ENCODE data around the gene CDHR5.

CDHR5 gene

DNA sequence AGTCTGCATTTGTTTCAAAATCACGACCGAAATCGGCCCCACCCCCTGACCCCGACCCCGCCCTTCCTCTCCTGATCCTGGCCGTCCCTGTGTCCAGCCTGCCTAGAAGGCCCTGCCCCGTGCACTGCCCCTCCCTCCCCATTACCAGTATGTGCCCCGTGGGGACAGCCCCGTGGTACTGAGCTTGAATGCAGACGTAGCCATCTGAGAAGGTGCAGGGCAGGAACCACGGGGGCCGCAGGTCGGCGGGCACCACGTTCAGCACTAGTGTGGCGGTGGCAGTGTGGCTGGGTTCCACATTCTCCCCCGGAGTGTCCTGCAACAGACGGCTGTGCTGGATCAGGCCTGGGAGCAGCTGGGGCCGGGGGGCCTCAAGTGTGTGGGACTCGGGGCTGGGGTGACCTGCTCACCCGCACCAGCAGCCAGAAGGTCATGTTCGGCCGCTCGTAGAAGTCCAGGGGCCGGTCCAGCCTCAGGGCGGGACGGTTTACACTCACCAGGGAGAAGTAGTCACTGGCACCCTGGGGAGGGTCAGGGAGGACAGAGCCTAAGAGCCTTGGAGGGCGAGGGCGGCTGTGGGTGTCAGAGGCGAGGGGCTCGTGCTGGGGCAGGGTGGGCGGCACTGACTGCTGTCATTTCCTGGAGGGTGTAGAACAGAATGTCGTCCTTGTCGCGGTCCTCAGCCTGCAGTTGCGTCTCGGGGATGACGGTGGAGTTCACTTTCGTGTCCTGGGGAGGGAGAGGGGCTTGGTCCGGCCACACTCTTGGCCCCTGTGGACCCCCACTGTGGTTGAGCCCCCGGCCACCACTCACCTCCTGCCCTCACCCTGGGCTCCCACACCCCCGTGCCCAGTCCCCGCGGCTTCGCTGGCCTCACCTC, 3.6 kb downstream of the CDHR5 start:
- no peak for DNase-seq

DNA sequence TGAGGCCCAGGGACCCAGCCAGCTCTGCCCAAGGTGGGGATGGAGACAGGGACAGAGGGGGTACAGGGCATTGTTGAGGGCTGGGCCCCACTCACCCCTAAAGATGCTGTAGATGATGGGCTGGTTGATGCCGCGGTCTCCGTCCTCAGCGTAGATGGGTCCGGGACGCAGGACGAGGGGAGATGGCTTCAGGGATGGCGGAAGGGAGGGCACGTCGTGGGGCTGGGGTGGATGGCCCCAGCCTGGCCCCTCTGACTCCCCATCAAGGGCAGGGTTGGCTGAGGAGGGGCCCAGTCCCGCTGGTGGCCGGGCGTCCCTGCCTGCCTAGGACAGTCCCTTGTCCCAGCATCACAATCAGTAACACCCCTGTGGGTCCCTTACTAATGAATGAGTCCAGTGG, 4.6 kb downstream of the CDHR5 start:
- DNase-seq, result no peak

DNA sequence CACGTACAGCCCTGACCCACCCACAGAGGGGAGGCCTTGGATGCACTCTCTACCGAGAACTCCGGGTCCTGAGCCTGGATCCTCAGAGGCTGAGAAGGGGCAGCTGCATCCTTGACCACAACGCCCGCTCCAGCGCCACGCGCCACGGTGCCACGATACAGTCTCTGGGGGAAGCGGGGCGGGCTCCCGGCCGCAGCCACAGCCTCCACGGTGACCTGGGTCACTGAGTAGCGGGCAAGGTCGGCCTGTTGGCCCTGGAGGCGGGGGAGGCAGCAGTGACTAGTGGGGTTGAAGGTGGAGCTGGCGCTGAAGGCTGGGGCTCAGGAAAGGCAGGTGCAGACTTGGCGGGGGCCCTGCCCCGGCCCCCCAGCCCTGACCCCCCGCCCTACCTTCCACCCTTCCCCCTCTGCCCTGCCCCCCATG, 5.1 kb downstream of the CDHR5 start:
- no peak for DNase-seq

DNA sequence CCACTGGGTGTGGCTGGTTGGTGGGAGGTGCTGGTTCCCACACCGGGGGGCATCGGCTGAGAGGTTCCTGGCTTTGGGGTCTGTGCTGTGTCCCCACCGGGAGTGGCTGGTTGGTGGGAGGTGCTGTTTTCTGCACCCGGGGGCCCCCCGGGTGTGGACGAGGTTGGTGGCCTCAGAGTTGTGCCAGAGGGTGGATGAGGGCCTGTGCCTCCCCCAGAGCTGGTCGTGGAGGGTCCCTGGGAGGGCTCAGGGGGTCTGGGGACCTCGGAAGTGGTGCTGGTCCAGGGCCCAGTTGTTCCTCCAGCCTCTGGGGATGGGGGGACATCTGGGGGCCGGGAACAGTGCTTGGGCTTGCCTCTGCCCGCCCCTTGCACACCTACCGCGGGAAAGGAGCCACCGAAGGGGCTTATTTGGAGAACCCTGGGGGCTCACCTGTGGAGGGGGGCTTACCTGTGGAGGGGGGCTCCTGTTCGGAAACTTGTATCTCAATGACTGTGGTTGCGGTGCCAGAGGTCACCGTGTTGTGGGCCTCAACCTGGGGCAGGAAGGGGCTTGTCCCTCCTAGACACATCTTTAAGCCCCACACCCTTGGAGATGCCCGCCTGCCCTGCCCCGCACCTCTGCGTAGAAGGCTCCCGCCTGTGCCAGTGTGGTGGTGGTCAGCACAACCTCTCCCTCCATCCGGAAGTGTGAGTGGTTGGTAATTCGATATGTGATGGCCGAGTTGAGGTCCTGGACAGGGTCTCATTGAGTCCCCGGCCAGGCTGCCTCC, 5.7 kb downstream of the CDHR5 start:
- DNase-seq, result no peak

DNA sequence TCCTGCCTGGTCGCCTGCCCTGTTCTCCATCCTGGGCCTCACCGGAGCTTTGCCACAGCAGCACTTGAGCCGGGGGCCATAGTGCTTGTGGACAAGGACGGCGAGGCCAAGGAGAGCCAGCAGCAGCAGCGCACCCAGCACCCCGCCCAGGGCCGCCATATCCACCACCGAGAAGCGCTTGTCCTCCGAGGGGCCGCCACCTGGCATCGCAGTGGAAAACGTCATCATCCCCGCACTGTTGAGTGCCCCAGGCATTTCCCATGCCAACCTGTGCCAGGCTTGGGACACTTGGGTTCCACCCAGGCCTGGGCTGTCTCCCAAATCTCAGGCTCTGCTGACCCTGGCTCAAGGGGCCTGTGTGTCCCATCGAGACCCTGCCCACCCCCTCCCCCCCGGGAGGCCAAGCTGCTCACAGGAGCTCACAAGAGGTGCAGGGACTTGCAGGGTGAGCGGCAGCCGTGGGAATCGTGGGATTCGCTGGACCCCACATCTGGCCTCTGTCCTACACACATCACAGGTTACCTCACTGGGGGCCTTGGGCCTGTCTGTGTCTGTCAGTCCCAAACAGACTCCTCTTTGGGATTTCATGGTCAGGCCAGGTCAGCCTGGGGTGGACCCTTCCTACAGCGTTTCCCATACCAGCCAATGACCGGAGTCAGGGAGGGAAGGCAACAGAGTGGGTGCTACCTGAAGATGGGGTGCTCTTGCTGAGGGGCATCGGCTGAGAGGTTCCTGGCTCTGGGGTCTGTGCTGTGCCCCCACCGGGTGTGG, 6.7 kb downstream of the CDHR5 start:
- no peak for DNase-seq

DNA sequence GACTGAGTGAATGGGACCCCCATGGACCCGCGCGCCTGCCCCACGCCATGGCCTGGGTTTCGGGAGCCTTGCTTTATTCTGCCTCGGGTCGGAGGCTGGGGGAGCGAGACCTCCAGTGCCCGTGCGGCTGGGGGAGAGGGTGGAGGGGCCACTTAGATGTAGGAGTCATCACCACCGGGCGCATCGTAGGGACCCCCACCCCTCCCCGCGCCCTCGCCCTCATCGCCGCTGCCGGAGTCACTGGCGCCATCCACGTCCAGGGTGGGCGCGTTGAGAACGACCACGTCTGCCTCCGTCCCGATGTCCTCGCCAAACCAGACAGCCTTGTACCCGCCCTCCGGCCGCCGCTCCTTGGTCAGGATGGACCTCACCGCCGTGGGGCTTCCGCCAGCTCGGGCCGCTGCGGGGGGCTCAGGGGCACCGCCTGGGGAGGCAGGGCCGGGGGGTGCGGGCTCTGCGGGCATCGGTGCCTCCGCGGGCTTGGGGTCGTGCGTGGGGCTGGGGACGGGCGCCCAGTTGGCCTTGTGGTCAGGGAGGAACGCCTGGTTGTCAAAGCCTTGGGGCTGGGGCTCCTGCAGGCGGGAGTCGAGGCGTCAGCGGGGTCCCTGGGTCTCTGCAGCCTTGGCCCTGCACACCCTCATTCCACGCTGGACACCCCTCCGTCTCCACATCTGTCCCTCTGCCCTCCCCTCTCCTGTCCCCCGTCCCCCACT, 7.4 kb downstream of the CDHR5 start:
- DNase-seq, result no peak

DNA sequence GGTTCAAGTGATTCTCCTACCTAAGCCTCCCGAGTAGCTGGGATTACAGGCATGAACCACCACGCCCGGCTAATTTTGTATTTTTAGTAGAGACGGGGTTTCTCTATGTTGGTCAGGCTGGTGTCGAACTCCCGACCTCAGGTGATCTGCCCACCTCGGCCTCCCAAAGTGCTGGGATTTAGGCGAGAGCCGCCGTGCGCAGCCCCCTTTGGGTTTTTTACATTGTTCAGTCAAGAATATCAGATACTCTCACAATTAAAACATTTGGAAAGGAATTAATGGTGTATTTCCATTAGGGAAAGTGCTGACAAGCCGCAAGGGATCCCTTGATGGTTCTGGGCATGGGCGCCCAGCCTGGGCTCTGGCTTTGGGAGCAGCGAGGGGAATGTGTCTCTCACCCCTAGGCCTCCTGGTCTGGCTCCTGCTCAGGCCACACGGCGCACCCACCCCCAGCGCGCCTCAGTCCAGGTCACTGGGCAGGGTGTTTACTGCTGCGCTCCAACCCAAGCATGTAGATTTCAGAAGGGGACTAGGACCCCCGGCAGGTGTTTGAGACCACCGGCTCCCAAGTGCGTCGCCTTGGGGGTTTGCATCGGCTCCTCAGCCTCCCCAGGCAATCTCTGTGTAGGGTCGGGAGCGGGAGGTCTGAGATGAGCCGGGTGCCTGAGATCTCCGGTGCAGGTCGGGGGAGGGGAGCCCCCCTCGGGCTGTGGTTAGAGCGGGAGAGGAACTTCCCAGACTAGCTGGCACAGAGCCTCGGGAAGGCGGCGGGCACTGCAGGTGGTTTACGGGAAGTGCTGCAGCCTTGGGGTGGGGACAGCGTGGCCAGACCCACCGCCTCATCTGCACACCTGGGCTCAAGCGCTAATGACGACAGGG, 8.2 kb downstream of the CDHR5 start:
- no peak for DNase-seq

DNA sequence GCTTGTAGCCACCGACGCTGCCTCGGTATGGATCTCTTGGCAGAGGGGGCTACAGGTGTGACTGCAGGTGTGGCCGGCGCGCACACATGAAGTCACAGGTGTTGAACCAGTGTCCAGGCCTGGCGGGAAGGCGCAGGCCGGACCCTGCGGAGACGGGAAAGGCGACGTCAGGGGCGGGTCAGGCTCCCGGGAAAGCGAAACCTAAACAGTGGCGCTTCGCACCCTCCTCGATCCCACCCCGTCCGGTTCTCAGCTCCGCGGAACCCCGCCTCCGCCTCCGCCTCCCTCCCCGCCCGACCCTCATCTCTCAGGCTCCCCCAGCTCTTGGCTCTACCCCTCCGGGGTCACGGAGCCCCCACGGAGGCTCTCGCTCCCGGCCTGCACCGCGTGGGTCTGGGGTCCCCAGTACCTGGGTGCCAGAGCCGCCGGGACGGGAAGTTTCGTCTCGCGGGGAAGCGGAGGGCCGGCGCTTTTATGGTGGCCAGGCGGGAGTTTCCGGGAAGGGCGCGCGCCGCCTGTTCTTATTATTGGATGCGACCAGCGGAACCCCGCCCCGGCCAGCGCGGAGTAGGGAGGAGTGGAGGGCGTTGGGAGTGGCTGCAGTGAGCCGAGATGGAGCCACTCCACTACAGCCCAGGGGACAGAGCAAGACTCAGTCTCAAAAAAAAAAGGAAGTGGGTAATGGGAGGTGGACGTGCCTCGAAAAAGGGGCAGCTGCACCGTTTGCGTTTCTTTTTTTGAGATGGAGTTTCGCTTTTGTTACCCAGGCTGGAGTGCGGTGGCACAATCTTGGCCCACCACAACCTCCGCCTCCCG, 9.0 kb downstream of the CDHR5 start, which contains the start of gene IRF7:
TSS of gene IRF7 (minus strand) at position 447 of the 816 bp plus-strand sequence. CDS start 586 bp downstream, outside the sequence.
- peak; percentile 91 for DNase-seq

DNA sequence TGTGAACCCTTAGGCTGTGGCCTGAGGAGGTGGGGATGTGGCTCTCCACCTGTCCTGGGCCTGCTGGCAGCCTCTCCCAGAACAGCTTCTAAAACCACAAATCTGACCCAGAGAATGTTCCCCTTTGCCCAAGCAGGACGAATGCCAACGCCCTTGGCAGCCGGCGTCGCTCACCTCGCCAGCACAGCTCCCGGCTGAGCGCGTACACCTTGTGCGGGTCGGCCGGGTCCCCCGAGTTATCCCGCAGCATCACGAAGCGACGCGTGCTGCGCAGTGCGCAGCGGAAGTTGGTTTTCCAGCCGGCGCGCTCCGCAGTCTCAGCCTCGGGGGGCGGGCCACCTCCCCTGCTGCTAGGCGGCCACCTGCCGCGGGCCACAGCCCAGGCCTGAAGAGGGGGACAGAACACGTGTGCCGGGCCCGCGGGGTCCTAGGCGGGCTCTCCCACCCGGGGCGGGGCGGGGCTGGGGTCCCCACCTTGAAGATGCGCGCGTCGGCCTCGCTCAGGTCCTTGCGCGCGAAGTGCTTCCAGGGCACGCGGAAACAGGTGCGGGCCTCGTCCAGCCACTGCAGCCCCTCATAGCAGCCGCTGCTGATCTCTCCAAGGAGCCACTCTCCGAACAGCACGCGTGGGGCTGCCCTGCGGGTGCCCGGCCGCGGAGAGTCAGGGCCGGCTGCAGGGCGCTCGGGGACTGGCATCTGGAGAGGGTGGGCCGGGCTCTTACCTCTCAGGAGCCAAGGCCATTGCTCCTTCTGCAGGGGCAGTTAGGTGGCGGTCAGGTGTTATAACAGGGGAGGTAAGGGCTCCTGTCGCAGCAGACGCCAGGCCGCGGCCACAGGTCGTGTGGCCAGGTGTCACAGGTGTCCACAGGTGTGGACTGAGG, 9.9 kb downstream of the CDHR5 start:
- peak; percentile 39 for DNase-seq

DNA sequence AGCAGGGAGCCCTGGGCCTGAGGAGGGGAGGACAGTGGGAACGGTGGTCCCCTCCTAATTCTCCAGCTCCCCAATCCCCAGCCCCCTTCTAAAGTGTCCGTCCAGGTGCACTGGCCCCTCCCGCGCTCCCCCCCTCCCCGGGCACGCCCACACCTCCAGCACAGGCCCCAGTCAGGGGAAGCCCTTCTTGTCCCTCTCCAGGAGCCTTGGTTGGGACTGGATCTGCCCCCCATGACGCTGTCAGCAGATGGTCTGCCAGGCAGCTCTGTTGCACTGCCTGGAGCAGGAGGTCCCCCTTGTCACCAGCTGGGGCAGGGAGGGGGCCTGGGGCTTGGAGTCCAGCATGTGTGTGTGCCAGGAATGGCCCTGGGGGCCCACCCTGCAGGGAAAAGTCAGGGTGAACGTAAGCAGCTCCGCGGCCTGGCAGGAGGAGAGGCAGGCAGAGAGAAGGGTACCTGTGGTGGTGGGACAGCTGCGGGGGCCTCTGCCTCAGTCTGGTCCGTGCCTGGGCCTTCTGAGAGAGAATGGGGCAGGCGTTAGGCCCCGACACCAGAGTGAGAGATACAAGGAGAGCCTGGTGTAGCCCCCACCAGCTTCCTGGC, 10.6 kb downstream of the CDHR5 start:
- DNase-seq, result no peak

DNA sequence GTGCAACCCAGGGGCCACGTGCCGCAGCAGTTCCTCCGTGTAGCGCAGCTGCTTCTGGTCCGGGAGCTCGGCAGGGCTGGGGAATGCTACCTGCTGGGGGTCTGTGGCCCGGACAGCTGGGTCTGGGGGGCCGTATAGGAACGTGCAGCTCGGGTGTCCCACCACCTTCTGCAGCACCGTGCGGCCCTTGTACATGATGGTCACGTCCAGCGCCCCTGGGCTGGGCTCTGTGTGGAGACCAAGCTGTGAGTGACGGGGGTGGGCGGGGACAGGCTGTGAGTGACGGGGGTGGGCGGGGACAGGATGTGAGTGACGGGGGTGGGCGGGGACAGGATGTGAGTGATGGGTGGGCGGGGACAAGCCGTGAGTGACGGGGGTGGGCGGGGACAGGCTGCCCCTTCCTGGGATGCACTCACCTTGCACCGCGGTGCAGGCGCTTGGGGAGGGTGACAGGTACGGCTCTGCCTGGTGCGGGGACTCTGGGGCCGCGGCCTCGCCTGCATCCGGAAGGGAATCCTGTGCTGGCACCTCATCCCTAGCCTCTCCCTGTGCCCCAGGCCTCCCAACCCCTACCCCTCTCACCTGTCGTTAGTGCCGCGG, 11.3 kb downstream of the CDHR5 start:
- DNase-seq, result peak; percentile 39

DNA sequence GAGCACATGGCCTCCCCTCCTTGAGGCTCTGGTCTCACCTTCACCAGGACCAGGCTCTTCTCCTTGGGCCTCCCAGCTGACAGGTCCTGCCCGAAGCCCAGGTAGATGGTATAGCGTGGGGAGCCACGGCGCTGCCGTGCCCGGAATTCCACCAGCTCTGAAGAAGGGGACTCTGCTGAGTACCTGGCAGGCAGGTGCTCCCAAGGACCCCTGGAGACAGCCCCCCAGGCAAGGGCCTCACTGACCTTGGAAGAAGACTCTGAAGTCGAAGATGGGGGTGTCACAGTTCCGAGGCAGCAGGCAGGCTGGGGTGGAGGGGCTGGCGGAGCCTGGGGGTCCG, 11.8 kb downstream of the CDHR5 start:
- DNase-seq, result peak; percentile 22

DNA sequence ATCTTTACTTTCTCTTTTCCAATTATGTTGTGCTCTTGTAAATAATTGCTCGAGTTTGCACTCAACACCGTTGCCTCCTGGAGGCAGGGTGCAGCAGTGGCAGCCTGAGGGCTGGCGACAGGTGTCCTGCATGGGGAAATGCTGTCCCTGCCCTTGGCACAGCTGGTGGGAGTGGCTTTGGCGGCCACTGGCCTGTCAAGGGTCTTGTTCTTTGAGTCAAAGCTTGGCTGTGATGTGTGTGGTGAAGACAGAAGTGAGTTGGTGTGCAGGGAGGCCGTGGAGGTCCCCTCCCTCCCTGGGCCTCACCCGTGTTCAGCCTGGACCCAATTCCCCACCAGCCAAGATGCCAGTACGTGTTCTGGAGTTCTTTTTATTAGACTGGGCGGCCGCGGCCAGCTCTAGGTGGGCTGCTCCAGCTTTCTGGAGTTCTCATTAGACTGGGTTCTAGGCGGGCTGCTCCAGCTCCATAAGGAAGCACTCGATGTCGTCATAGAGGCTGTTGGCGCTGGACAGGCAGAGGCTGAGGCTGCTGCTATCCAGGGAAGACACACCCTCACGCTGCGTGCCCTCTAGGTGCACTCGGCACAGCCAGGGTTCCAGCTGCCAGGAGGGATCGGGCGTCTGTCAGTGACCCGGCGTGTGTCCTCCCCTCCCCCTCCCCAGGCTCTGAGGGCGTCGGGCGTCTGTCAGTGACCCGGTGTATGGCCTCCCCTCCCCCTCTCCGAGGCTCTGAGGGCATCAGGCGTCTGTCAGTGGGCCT, 12.4 kb downstream of the CDHR5 start:
- DNase-seq, result peak; percentile 24

DNA sequence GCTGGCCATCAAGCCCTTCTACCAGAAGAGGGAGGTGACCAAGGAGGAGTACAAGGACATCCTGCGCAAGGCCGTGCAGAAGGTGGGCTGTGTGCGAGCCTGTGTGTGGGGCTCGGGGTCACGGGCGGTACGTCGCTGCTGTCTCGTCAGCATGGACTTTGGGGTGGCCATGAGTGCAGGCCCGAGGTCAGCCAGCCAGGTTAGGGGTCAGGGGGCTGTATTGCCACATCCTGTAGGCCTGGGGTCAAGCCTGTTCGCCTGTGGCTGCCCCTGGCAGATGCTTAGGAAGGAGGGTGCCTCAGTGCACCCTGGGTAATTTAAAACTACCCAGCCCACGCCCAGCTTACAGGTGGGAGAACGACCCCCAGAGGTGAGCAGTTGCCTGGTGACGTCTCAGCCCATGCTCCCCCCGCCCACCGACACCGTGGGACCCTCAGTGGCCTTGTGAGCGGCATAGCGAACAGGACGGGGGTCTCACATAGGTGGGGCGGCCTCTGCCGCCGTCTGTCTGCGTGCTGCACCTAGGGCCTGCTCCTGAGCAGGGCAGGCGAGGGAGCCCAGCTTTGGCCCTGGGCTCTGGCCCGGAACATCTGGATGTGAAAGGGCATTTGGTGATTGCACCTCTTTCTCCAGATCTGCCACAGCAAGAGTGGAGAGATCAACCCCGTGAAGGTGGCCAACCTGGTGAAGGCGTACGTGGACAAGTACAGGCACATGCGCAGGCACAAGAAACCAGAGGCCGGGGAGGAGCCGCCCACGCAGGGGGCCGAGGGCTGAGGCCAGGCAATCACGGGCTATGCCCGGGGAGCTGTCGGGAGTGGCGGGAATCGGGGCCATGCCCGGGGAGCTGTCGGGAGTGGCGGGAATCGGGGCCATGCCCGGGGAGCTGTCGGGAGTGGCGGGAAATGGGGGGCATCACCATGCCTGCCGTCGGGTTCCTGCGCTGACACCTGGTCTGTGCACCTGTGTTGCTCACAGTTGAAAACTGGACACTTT, 13.5 kb downstream of the CDHR5 start:
- no peak for DNase-seq

DNA sequence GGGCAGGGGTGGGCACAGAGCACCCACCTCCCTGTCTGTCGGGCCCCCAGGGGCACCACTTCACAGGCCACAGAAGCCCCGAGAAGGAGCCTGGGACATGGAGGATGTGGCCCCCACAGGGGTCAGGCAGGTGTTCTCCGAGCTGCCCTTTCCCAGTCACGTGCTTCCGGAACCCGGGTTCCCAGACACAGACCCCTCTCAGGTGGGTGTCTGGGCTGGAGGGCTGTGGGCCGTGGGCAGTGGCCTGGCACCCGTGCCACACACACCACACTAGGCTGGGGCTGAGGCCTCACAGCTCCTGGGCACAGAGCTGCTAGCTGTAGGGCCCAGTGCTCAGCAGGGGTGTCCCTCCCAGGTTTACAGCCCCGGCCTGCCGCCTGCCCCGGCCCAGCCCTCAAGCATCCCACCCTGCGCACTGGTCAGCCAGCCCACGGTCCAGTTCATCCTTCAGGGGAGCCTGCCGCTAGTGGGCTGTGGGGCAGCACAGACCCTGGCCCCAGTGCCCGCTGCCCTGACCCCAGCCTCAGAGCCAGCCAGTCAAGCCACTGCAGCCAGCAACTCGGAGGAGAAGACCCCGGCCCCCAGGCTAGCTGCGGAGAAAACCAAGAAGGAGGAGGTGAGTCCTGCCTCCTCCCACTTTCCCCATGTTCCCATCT, 14.5 kb downstream of the CDHR5 start:
- DNase-seq, result no peak

DNA sequence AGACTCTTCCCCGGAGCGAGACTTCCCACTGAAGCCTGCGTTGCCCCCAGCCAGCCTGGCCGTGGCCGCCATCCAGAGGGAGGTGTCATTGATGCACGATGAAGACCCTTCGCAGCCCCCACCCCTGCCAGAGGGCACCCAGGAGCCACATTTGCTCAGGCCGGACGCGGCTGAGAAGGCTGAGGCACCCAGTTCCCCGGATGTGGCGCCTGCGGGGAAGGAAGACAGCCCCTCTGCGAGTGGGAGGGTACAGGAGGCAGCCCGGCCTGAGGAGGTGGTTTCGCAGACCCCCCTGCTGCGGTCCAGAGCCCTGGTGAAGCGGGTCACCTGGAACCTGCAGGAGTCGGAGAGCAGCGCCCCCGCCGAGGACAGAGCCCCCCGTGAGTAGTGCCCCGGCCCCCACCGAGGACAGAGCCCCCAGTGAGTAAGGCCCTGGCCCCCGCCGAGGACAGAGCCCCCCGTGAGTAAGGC, 15.4 kb downstream of the CDHR5 start:
- DNase-seq, result no peak

Measured in retina (tissue), 1 donor.